Type B pancreatic cell (in vitro differentiated cells): ENCODE measurements around the gene ZNF428. TPM values are rescaled to one million over a fixed set of nuclear protein-coding genes. Genes with fewer than 3 reads are reported as not detected.
A peak's percentile ranks its signal among the peaks of the same experiment; 100 is the strongest.

Experiments used
- DNase-seq: peaks from one replicate; pipeline ENCODE4 v3.0.0; 2021; ENCODE audit warnings: mixed read lengths; ENCODE audit not compliant: unreplicated experiment; ENCODE audit errors: extremely low spot score
- H3K27ac Mint-ChIP-seq: 2 replicates; pipeline ENCODE4 v1.8.0; 2021; ENCODE audit warnings: mild to moderate bottlenecking, mixed read lengths
- H3K27me3 Mint-ChIP-seq: 2 replicates; pipeline ENCODE4 v1.8.0; 2021; ENCODE audit warnings: mixed read lengths
- H3K36me3 Mint-ChIP-seq: 2 replicates; pipeline ENCODE4 v1.8.0; 2021; ENCODE audit warnings: mixed read lengths
- H3K4me1 Mint-ChIP-seq: one replicate; pipeline ENCODE4 v1.8.0; 2021; ENCODE audit warnings: mixed read lengths; ENCODE audit not compliant: unreplicated experiment
- H3K4me3 Mint-ChIP-seq: 2 replicates; pipeline ENCODE4 v1.8.0; 2021; ENCODE audit warnings: mild to moderate bottlenecking, mixed read lengths
- H3K9me3 Mint-ChIP-seq: 2 replicates; pipeline ENCODE4 v1.8.0; 2021; ENCODE audit warnings: mixed read lengths
- total RNA-seq: library from RNA; stranded (reverse); gene quantifications from 2 replicates; pipeline ENCODE4 v1.2.1, GENCODE V29; 2021; ENCODE audit warnings: low replicate concordance
- TF ChIP-seq, protein P1 (sequence below): fragments of 200-600 bp; sonication (generic); conservative IDR thresholded peaks from 2 replicates; pipeline ENCODE4 v1.5.0; 2021; ENCODE audit warnings: antibody characterized with exemption, mild to moderate bottlenecking

The ZNF428 gene
- total RNA-seq, 1 donor from 2014 or later = 76.9 TPM

DNA sequence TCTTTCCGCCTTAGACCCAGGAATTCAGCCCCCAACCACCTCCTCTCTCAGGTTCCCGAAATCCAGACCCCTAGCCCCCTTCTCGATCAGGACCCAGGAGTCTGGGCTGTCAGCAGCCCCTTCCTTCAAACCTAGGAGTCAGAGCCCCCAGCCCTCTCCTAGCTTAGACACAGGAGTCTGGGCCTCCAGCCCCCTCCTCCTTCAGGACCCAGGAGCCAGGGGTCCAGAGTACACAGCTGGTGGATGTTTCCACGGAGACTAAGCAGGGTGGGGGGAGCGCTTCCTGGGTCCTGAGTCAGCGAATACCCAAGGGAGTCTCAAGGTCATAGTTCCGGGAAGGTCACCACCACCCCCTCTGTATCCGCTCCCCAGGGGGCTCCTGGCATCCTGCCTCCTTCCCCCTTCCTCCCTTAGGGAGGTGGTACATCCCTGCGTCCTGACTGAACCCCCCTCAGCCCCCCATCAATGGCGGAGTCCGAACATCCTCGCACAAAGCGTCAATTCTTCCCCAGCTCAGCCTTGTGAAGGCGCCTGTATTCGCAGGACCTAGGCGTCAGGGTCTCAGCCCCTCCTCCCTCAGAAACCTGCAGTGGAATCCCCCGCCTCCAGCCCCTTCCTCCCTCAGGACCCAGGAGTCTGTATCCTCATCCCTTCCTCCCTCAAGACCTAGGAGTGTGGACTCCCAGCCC, 15.6 kb upstream of the ZNF428 start:
- Mint-ChIP-seq H3K9me3 (no peaks in the 10 kb centered on the region), H3K4me3 (peak overlapping the region; percentile 72), H3K36me3 (no peaks in the 10 kb centered on the region), H3K27me3 (peaks cover 6% of the 10 kb centered on the region), H3K27ac (peak overlapping the region; percentile 43), H3K4me1 (peaks cover 17% of the 10 kb centered on the region)
- DNase-seq = no peak
- TF ChIP-seq, protein P1, sequence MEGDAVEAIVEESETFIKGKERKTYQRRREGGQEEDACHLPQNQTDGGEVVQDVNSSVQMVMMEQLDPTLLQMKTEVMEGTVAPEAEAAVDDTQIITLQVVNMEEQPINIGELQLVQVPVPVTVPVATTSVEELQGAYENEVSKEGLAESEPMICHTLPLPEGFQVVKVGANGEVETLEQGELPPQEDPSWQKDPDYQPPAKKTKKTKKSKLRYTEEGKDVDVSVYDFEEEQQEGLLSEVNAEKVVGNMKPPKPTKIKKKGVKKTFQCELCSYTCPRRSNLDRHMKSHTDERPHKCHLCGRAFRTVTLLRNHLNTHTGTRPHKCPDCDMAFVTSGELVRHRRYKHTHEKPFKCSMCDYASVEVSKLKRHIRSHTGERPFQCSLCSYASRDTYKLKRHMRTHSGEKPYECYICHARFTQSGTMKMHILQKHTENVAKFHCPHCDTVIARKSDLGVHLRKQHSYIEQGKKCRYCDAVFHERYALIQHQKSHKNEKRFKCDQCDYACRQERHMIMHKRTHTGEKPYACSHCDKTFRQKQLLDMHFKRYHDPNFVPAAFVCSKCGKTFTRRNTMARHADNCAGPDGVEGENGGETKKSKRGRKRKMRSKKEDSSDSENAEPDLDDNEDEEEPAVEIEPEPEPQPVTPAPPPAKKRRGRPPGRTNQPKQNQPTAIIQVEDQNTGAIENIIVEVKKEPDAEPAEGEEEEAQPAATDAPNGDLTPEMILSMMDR = no peak

DNA sequence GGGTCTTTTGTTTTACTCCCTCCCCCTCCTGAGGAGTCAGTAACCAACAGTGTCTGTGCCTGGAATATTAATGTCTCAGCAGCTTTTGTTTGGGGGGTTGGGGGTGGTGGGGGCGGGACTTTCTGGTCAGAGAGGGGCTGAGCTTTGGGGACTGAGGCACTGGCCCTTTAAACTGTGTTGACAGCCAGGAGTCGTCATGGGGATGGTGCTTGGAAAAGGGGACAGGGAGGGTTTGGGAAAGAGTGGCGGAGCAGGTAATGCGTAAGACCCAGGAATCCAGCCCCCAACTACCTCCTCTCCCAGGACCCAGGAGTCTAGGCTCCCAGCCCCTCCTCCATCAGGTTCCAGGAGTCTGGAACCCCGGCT, 15.1 kb upstream of the ZNF428 start:
- no peak overlapping the region for H3K27ac Mint-ChIP-seq
- no peak overlapping the region for H3K4me3 Mint-ChIP-seq
- peaks cover 6% of the 10 kb centered on the region for H3K27me3 Mint-ChIP-seq
- H3K4me1 Mint-ChIP-seq = peaks cover 17% of the 10 kb centered on the region
- H3K36me3 Mint-ChIP-seq = no peaks in the 10 kb centered on the region
- DNase-seq = no peak
- TF ChIP-seq, protein P1 = no peak
- H3K9me3 Mint-ChIP-seq = no peaks in the 10 kb centered on the region

DNA sequence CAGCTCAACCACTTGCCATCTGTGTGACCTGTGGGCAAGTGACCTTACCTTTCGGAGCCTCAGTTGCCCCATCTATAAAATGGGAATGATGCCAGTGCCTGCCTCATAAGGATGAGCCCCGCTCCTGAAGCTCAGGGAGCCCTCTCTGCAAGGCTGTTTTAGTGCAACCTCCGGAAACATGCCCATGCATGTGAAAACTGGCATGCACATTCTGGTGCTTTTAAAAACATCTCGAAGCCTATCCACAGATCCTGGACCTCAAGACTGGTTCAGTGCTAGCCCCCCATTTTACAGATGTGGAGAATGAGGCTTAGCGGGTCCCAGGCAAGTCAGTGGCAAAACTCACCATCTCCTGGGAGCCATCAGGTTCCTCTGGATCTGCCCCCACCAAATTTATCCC, 14.6 kb upstream of the ZNF428 start:
- Mint-ChIP-seq H3K36me3 (no peaks in the 10 kb centered on the region), H3K4me1 (peaks cover 15% of the 10 kb centered on the region), H3K9me3 (no peaks in the 10 kb centered on the region), H3K4me3 (no peak overlapping the region), H3K27me3 (peaks cover 5% of the 10 kb centered on the region), H3K27ac (no peak overlapping the region)
- DNase-seq = no peak
- TF ChIP-seq, protein P1 = no peak

DNA sequence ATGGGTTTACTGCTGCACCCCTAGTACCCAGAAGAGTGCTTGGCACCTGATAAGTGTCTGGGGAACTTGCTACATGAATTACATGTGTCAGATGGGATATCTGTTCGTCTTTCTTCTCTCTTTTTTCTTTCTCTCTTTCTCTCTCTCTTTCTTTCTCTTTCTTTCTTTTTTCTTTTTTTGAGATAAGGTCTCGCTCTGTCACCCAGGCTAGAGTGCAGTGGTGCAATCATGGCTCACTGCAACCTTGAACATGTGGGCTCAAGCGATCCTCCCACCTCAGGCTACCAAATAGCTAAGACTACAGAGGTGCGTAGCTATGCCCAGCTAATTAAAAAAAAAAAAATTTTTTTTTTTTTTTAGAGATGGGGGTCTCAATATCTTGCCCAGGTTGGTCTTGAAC, 14.1 kb upstream of the ZNF428 start:
- Mint-ChIP-seq H3K4me1 (peaks cover 10% of the 10 kb centered on the region), H3K9me3 (no peaks in the 10 kb centered on the region), H3K27me3 (no peaks in the 10 kb centered on the region), H3K4me3 (no peak overlapping the region), H3K36me3 (no peaks in the 10 kb centered on the region), H3K27ac (no peak overlapping the region)
- DNase-seq = no peak
- TF ChIP-seq, protein P1 = no peak

DNA sequence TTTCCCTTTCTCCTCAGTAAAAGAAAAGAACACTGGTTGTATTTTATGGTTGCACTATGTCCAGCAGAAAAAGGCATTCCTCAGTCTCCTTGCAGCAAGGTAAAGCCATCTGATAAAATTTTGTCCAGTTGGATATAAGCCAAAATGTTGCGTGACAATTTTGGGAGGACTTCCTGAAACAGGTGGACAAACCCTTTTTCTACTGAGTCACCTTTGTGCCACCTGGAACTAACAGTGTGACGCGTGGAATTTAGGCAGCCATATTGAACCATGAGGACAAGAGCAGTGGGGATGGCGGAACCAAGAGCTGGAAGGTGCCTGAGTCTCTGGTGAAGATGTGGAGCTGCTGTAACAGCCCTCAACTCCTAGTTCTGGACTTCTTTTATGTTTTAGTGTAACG, 12.1 kb upstream of the ZNF428 start:
- Mint-ChIP-seq H3K27me3 (no peaks in the 10 kb centered on the region), H3K4me1 (peaks cover 4% of the 10 kb centered on the region), H3K4me3 (no peak overlapping the region), H3K27ac (no peak overlapping the region), H3K36me3 (peaks cover 3% of the 10 kb centered on the region), H3K9me3 (no peaks in the 10 kb centered on the region)
- DNase-seq = no peak
- TF ChIP-seq, protein P1 = no peak
